ENCODE data around the gene SMC1A.
"Not testable (repeated sequence)": the region's sequence is repeated elsewhere in the genome, so short reads cannot be mapped to it uniquely, and the experiment has no call there.

The SMC1A gene

GRCh38 chrX:53421125-53421524 is 1.3 kb downstream of the SMC1A start:
- DNase-seq, result no peak

GRCh38 chrX:53420351-53420750 is 2.1 kb downstream of the SMC1A start:
- DNase-seq, result not testable (repeated sequence)

- no peak for DNase-seq
These were observed 10.0 kb downstream of the SMC1A start for GRCh38 chrX:53412446-53412845.

- no peak for DNase-seq
These were observed 18.9 kb downstream of the SMC1A start for GRCh38 chrX:53403535-53403934.

- DNase-seq, result no peak
These were observed 24.2 kb downstream of the SMC1A start for GRCh38 chrX:53398216-53398615.

GRCh38 chrX:53395605-53396298 is 26.7 kb downstream of the SMC1A start:
- DNase-seq, result no peak

- DNase-seq, result no peak
These were observed 38.9 kb downstream of the SMC1A start for GRCh38 chrX:53383376-53384076.

- no peak for DNase-seq
These were observed 42.7 kb downstream of the SMC1A start for GRCh38 chrX:53379747-53380146.

- DNase-seq, result no peak
These were observed 43.3 kb downstream of the SMC1A start for GRCh38 chrX:53379008-53379710.

GRCh38 chrX:53377464-53377863 is 45.0 kb downstream of the SMC1A start:
- DNase-seq, result no peak

- no peak for DNase-seq
These were observed 45.6 kb downstream of the SMC1A start for GRCh38 chrX:53376888-53377287.

GRCh38 chrX:53374923-53375322 is 47.5 kb downstream of the SMC1A start:
- no peak for DNase-seq

GRCh38 chrX:53374222-53374820 is 48.1 kb downstream of the SMC1A start:
- no peak for DNase-seq

GRCh38 chrX:53373307-53373706 is 49.1 kb downstream of the SMC1A start:
- no peak for DNase-seq

GRCh38 chrX:53366454-53366853 is 56.0 kb downstream of the SMC1A start:
- DNase-seq, result not testable (repeated sequence)

GRCh38 chrX:53362449-53362848 is 60.0 kb downstream of the SMC1A start:
- no peak for DNase-seq

- DNase-seq, result no peak
These were observed 64.5 kb downstream of the SMC1A start for GRCh38 chrX:53357799-53358530.

GRCh38 chrX:53356186-53356585 is 66.3 kb downstream of the SMC1A start:
- no peak for DNase-seq

- no peak for DNase-seq
These were observed 67.8 kb downstream of the SMC1A start for GRCh38 chrX:53354669-53355068.

GRCh38 chrX:53347948-53348347 is 74.5 kb downstream of the SMC1A start:
- no peak for DNase-seq

- DNase-seq, result no peak
These were observed 81.4 kb downstream of the SMC1A start for GRCh38 chrX:53340852-53341645.

- no peak for DNase-seq
These were observed 85.4 kb downstream of the SMC1A start for GRCh38 chrX:53337101-53337500.

Measured in activated CD8-positive, alpha-beta memory T cell treated with anti-CD3 and anti-CD28 coated beads for 24 hours (primary cell).